Liver (tissue), 9 donors: ENCODE data around the gene RBBP7. TPM values are rescaled to one million over a fixed set of nuclear protein-coding genes. Genes with fewer than 3 reads are reported as not detected.
A peak's percentile ranks its signal among the peaks of the same experiment; 100 is the strongest.

Experiments
- DNase-seq: peaks from one replicate; pipeline ENCODE4 v3.0.0-alpha.2; 2017; ENCODE audit warnings: low spot score
- H3K27ac ChIP-seq, 2 donors: one replicate each; pipeline ENCODE4 v1.7.0; 2013; ENCODE audit warnings: inconsistent platforms in 2 of 2, low read length in 2 of 2, control low read depth in 1 of 2, low read depth in 1 of 2, mild to moderate bottlenecking in 1 of 2
- H3K27me3 ChIP-seq, 4 donors: one replicate each; pipeline versions ENCODE4 v1.6.1 to v1.7.0; 2013; ENCODE audit warnings: low read length in 3 of 4, inconsistent platforms in 1 of 4, mild to moderate bottlenecking in 1 of 4, moderate library complexity in 1 of 4; ENCODE audit not compliant: control insufficient read depth in 4 of 4, insufficient read depth in 4 of 4
- H3K36me3 ChIP-seq, 4 donors: one replicate each; pipeline versions ENCODE4 v1.6.1 to v1.7.0; 2013; ENCODE audit warnings: low read length in 3 of 4, mild to moderate bottlenecking in 3 of 4, low read depth in 1 of 4, moderate library complexity in 1 of 4; ENCODE audit not compliant: control insufficient read depth in 4 of 4, insufficient read depth in 3 of 4
- H3K4me1 ChIP-seq, 4 donors: one replicate each; pipeline versions ENCODE4 v1.6.1 to v1.7.0; 2013; ENCODE audit warnings: low read length in 3 of 4, mild to moderate bottlenecking in 3 of 4, moderate library complexity in 1 of 4; ENCODE audit not compliant: control insufficient read depth in 4 of 4, insufficient read depth in 4 of 4
- H3K4me3 ChIP-seq, 3 donors: one replicate each; pipeline versions ENCODE4 v1.6.1 to v1.7.0; 2013; ENCODE audit warnings: low read length in 3 of 3, control low read depth in 1 of 3, low read depth in 1 of 3, mild to moderate bottlenecking in 1 of 3
- H3K9ac ChIP-seq, 2 donors: one replicate each; pipeline ENCODE4 v1.7.0; 2013; ENCODE audit warnings: low read length in 2 of 2, mild to moderate bottlenecking in 2 of 2, moderate library complexity in 2 of 2, control low read depth in 1 of 2, low read depth in 1 of 2
- H3K9me3 ChIP-seq, 4 donors: one replicate each; pipeline versions ENCODE4 v1.6.1 to v1.7.0; 2013; ENCODE audit warnings: low read length in 3 of 4; ENCODE audit not compliant: control insufficient read depth in 4 of 4
- EGR1 ChIP-seq, 2 donors: IDR thresholded peaks; 2 replicates each; pipeline ENCODE4 v1.6.1; 2016 to 2018; ENCODE audit warnings: antibody characterized with exemption in 2 of 2, low read depth in 2 of 2
- FOXA1 ChIP-seq: IDR thresholded peaks from 2 replicates; pipeline ENCODE4 v1.6.1; 2016; ENCODE audit warnings: antibody characterized with exemption
- FOXA2 ChIP-seq: IDR thresholded peaks from 2 replicates; pipeline ENCODE4 v1.6.1; 2016; ENCODE audit warnings: antibody characterized with exemption
- GABPA ChIP-seq, 2 donors: IDR thresholded peaks in 1 of 2; conservative IDR thresholded peaks in 1 of 2; 2 replicates each; pipeline ENCODE4 v1.6.1; 2016; ENCODE audit warnings: antibody characterized with exemption in 2 of 2, mild to moderate bottlenecking in 1 of 2, moderate library complexity in 1 of 2
- HNF4G ChIP-seq: IDR thresholded peaks from 2 replicates; pipeline ENCODE4 v1.6.1; 2016; ENCODE audit warnings: antibody characterized with exemption
- NR2F2 ChIP-seq: IDR thresholded peaks from 2 replicates; pipeline ENCODE4 v1.6.1; 2016; ENCODE audit warnings: antibody characterized with exemption
- RAD21 ChIP-seq, 2 donors: IDR thresholded peaks; 2 replicates each; pipeline ENCODE4 v1.6.1; 2016; ENCODE audit warnings: antibody characterized with exemption in 2 of 2, mild to moderate bottlenecking in 2 of 2
- RXRA ChIP-seq, 2 donors: IDR thresholded peaks; 2 replicates each; pipeline ENCODE4 v1.6.1; 2017 to 2018; ENCODE audit warnings: antibody characterized with exemption in 2 of 2, mild to moderate bottlenecking in 1 of 2
- SP1 ChIP-seq: IDR thresholded peaks from 2 replicates; pipeline ENCODE4 v1.6.1; 2018; ENCODE audit warnings: antibody characterized with exemption, mild to moderate bottlenecking
- TAF1 ChIP-seq: conservative IDR thresholded peaks from 2 replicates; pipeline ENCODE4 v1.6.1; 2016; ENCODE audit warnings: antibody characterized with exemption, mild to moderate bottlenecking
- YY1 ChIP-seq: IDR thresholded peaks from 2 replicates; pipeline ENCODE4 v1.6.1; 2016; ENCODE audit warnings: antibody characterized with exemption, mild to moderate bottlenecking
- WGBS: extraction: QIAGEN DNeasy Blood & Tissue Kit; methylation state at CpG from one replicate; pipeline ENCODE4 v1.1.7; 2013; 5-methylcytosine and 5-hydroxymethylcytosine counted together
- polyA plus RNA-seq, 2 donors: library from polyadenylated mRNA; stranded (reverse) in 1 of 2; unstranded in 1 of 2; fragments of 200-250 nt in 1 of 2; fragments of >200 nt in 1 of 2; fragmentation: Nextera tagmentation in 1 of 2; extraction: Ambion mirVana in 1 of 2; gene quantifications; one replicate each; pipeline versions ENCODE4 v1.2.1 to v1.2.3, GENCODE V29; 2013 to 2015
- total RNA-seq, 2 donors: library from RNA; depleted of rRNA; stranded (reverse); fragments of >200 nt; gene quantifications; one replicate each; pipeline ENCODE4 v1.2.3, GENCODE V29; 2014
- TF ChIP-seq, protein P1 (sequence below): IDR thresholded peaks from 2 replicates; pipeline ENCODE4 v1.6.1; 2016; ENCODE audit warnings: antibody characterized with exemption, mild to moderate bottlenecking
- TF ChIP-seq, protein P2 (sequence below): IDR thresholded peaks from 2 replicates; pipeline ENCODE4 v1.6.1; 2016; ENCODE audit warnings: antibody characterized with exemption
- TF ChIP-seq, protein P3 (sequence below): IDR thresholded peaks from 2 replicates; pipeline ENCODE4 v1.6.1; 2016; ENCODE audit warnings: antibody characterized with exemption
- TF ChIP-seq, protein P4 (sequence below): IDR thresholded peaks from 2 replicates; pipeline ENCODE4 v1.6.1; 2016; ENCODE audit warnings: antibody characterized with exemption
- donor health status: healthy.
- donor health status: healthy.
- donor health status: healthy.
- donor health status: healthy.
- donor health status: healthy.

RBBP7 gene
- total and polyA plus RNA-seq, 4 donors = 32.5 to 77.9 (median 35.5) TPM

DNA sequence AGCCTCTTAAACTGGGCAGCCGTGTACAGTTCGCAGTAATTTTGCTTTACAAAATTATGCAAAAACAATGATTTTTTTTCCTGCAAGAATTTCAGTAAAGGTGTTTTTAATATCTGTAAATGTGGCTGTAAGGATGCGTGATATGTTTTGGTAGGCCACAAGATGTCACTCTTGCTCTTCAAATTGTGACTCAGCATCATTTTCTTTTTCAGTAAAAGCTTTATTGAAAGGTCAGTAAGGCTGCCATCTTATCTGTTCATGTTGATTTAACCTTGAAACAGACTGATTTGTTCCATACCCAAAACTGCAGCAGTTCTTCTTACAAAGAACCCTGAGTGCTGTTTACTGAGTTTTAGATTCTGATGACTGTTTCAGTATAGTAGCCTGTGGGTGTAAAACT, 44.0 kb downstream of the RBBP7 start (continued):
- TF ChIP-seq, protein P1, sequence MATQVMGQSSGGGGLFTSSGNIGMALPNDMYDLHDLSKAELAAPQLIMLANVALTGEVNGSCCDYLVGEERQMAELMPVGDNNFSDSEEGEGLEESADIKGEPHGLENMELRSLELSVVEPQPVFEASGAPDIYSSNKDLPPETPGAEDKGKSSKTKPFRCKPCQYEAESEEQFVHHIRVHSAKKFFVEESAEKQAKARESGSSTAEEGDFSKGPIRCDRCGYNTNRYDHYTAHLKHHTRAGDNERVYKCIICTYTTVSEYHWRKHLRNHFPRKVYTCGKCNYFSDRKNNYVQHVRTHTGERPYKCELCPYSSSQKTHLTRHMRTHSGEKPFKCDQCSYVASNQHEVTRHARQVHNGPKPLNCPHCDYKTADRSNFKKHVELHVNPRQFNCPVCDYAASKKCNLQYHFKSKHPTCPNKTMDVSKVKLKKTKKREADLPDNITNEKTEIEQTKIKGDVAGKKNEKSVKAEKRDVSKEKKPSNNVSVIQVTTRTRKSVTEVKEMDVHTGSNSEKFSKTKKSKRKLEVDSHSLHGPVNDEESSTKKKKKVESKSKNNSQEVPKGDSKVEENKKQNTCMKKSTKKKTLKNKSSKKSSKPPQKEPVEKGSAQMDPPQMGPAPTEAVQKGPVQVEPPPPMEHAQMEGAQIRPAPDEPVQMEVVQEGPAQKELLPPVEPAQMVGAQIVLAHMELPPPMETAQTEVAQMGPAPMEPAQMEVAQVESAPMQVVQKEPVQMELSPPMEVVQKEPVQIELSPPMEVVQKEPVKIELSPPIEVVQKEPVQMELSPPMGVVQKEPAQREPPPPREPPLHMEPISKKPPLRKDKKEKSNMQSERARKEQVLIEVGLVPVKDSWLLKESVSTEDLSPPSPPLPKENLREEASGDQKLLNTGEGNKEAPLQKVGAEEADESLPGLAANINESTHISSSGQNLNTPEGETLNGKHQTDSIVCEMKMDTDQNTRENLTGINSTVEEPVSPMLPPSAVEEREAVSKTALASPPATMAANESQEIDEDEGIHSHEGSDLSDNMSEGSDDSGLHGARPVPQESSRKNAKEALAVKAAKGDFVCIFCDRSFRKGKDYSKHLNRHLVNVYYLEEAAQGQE = no peak
- TF ChIP-seq RXRA (IDR thresholded peaks at IDR 0.05) (peak; percentile 61 to 64), HNF4G (no peak)
- TF ChIP-seq, protein P2, sequence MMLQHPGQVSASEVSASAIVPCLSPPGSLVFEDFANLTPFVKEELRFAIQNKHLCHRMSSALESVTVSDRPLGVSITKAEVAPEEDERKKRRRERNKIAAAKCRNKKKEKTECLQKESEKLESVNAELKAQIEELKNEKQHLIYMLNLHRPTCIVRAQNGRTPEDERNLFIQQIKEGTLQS = no peak

DNA sequence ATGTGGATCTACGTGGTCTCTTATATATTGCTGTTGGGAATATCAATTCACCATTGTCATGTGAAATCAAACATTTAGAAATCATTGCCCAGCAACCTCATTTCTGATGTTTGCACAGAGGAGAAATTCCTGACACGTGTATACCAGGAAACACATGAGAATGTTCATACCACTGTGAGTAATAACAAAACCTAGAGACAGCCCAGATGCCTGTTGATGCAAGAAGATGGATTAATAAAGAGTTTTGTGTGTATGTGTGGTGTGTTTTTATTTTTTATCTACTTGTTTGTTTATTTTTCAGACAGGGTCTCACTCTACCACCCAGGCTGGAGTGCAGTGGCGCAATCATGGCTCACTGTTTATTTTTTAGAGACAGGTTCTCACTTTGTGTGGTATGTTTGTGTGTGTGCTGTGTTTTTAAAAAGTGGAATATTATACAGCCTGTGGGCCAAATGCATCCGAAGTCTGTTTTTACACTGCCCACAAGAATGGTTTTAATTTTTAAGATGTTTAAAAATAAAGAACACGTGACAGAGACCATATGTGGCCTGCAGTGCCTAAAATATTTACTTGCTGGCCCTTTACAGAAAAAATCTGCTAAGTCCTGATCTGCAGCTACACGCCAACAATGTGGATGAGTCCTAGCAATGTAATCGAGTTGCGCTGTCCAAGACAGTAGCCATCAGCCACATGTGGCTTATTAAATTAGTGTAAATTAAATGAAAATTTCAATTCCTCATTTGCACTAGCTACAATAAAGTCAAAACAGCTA, 44.7 kb downstream of the RBBP7 start:
- Histone ChIP-seq H3K27ac (no peak overlapping the region), H3K36me3 (peaks cover 0 to 23% (median 7%) of the 10 kb centered on the region in 4 donors), H3K9me3 (no peaks in the 10 kb centered on the region), H3K9ac (no peak overlapping the region), H3K4me1 (peaks cover 0 to 12% (median 1%) of the 10 kb centered on the region in 4 donors), H3K4me3 (no peak overlapping the region), H3K27me3 (no peaks in the 10 kb centered on the region)
- DNase-seq = no peak
- WGBS = 67% methylated on average over 8 of the region's 8 CpGs
- peak in 1 of 2 donors; percentile 8 for TF ChIP-seq RXRA (IDR thresholded peaks at IDR 0.05)
- no peak for TF ChIP-seq EGR1 (IDR thresholded peaks at IDR 0.05; ENCODE audit: low read depth in 2 of 2)

DNA sequence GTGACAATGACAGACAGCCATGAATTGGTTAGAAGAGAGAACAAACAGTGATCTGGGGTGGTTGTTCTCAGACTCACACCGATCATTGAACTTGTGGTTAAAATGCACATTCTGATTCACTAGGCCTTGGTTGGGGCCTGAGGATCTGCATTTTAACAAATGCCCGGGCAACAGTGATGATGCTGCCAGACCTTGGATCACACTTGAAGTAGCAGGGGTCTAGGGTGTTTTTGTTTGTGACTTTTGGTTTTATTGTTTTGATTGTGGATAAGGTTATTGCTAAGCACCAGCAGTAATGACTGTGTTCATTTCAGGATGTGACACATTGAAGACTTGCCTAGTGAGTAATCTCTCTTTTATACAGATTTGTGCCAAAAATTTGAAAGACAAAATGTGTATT, 47.4 kb downstream of the RBBP7 start:
- Histone ChIP-seq H3K36me3 (peaks cover 0 to 20% (median 7%) of the 10 kb centered on the region in 4 donors), H3K9me3 (no peaks in the 10 kb centered on the region), H3K4me1 (peaks cover 0 to 7% (median 0%) of the 10 kb centered on the region in 4 donors), H3K27ac (no peak overlapping the region), H3K4me3 (no peak overlapping the region), H3K27me3 (no peaks in the 10 kb centered on the region), H3K9ac (no peak overlapping the region)
- WGBS = 82% methylated on average over 2 of the region's 2 CpGs
- DNase-seq = no peak
- TF ChIP-seq TAF1 = no peak
- TF ChIP-seq, protein P3, sequence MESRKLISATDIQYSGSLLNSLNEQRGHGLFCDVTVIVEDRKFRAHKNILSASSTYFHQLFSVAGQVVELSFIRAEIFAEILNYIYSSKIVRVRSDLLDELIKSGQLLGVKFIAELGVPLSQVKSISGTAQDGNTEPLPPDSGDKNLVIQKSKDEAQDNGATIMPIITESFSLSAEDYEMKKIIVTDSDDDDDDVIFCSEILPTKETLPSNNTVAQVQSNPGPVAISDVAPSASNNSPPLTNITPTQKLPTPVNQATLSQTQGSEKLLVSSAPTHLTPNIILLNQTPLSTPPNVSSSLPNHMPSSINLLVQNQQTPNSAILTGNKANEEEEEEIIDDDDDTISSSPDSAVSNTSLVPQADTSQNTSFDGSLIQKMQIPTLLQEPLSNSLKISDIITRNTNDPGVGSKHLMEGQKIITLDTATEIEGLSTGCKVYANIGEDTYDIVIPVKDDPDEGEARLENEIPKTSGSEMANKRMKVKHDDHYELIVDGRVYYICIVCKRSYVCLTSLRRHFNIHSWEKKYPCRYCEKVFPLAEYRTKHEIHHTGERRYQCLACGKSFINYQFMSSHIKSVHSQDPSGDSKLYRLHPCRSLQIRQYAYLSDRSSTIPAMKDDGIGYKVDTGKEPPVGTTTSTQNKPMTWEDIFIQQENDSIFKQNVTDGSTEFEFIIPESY = no peak
- no peak for TF ChIP-seq NR2F2
- no peak for TF ChIP-seq FOXA2
- no peak for TF ChIP-seq FOXA1
- TF ChIP-seq GABPA (IDR thresholded peaks at IDR 0.05 in 1 of 2, conservative IDR thresholded peaks at IDR 0.05 in 1 of 2) = no peak
- TF ChIP-seq, protein P4, sequence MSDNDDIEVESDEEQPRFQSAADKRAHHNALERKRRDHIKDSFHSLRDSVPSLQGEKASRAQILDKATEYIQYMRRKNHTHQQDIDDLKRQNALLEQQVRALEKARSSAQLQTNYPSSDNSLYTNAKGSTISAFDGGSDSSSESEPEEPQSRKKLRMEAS = no peak
- TF ChIP-seq, protein P2 = no peak
- TF ChIP-seq YY1 = no peak
- no peak for TF ChIP-seq RAD21 (IDR thresholded peaks at IDR 0.05)
- TF ChIP-seq RXRA (IDR thresholded peaks at IDR 0.05) = no peak
- TF ChIP-seq SP1 = no peak
